GM19023 (cell line): ENCODE measurements around the gene POLR2E.
A peak's percentile ranks its signal among the peaks of the same experiment; 100 is the strongest.

ENCODE experiments used
- ATAC-seq: cut with Tn5 transposase; IDR thresholded peaks from one replicate; pipeline ENCODE4 v1.9.1; 2021; ENCODE audit warnings: mild to moderate bottlenecking, moderate library complexity; ENCODE audit not compliant: unreplicated experiment

POLR2E gene

DNA sequence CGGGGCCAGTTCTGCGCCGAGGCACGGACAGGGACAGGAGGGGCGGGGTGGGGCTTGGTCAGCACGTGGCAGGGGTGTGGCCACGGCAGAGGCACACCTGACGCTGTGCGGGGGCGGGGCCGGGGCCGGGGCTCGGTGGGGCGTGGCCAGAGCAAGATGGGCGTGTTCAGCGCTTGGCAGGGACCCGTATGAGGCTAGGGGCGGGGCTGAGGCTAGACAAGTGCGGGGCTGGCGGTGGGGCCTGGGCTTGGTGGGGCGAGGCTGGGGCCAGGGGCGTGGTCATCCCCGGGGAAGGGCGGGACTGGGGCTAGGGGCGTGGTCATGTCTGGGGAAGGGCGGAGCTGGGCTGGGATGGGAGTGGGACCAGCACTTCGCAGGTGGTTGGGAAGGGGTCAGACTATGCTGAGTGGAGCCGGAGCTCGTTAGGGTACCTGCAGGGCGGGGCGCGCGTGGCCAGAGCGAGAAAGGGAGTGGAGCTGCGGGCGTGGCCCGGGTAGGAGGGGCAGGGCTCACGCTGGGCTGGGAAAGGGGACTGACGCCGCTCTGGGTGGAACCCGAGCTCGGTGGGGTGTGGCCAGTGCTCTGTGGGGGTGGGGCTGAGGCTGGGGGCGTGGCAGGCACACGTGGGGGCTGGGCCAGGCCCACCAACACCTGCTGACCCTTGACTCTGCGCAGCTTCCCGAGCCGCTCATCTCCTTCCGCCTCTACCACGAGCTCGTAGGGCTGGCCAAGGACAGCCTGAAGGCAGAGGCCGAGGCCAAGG is 12.8 kb downstream of the POLR2E start:
- no peak for ATAC-seq

DNA sequence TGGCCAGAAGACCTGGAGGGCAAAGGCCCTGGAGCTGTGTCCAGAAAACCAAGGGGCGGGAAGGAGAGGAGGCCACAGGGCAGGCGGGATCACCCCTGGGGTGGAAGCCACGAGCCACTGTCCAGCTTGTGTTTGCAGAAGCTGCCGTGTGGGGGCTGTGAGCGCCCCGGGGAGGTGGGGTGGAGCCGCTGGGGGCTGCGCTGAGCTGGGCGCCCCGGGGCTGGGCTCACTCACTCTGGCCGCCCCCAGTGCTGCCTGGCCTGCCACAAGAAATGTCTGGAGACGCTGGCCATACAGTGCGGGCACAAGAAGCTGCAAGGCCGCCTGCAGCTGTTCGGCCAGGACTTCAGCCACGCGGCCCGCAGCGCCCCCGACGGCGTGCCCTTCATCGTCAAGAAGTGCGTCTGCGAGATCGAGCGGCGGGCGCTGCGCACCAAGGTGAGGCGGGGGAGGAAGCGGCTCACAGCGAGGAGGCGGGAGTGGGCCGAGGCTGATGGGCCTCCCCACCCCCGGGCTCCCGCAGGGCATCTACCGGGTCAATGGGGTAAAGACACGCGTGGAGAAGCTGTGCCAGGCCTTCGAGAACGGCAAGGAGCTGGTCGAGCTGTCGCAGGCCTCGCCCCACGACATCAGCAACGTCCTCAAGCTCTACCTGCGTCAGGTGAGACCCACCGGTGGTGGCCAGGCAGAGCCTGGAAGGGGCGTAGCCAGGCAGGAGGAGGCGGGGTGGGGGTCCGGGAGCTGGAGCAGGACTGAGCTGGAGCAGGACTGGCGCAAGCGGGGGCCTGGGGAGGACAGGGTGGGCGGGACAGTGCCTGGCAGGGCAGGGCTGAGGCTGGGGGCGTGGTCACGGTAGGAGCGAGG is 13.6 kb downstream of the POLR2E start:
- no peak for ATAC-seq

DNA sequence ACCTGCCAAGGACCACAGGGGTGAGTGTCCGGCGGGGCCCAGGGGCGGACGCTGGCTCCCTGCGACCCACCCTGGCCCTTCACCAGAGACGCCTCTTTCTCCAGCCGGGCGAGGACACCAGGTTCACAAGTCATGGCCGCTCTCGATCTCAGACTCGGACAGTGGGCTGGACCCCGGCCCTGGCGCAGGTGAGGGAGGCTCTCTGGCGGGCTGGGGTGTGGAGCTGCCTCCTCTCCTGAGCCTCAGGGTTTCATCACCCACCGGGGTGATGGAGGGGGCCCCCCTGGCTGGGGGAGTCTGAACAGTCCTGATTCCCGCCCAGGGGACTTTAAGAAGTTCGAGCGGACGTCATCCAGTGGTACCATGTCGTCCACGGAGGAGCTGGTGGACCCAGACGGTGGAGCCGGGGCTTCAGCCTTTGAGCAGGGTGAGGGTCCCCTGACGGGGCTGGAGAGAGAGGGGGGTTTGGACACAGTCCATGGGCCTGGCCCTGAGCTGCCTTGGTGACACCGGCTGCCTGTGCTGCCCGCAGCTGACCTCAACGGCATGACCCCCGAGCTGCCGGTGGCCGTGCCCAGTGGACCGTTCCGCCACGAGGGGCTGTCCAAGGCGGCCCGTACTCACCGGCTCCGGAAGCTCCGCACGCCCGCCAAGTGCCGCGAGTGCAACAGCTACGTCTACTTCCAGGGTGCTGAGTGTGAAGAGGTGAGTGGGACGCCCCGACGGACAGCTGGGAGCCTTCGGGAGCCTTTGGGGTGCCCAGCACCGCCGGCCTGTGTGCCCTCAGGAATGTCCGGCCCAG is 14.6 kb downstream of the POLR2E start:
- ATAC-seq: no peak

DNA sequence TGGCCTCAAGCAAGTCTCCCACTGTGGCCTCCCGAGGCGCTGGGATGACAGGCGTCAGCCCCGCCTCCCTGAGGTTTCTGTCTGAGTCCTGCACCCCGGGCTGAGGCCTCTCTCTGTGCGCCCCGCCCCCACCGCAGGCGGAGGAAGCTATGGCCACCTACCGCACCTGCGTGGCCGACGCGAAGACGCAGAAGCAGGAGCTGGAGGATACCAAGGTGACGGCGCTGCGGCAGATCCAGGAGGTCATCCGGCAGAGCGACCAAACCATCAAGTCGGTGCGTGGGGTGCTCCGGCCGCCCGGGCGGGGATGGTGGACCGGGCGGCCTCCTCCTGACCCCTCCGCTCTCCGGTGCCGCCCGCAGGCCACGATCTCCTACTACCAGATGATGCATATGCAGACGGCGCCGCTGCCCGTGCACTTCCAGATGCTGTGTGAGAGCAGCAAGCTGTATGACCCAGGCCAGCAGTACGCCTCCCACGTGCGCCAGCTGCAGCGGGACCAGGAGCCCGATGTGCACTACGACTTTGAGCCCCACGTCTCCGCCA is 15.5 kb downstream of the POLR2E start:
- no peak for ATAC-seq

DNA sequence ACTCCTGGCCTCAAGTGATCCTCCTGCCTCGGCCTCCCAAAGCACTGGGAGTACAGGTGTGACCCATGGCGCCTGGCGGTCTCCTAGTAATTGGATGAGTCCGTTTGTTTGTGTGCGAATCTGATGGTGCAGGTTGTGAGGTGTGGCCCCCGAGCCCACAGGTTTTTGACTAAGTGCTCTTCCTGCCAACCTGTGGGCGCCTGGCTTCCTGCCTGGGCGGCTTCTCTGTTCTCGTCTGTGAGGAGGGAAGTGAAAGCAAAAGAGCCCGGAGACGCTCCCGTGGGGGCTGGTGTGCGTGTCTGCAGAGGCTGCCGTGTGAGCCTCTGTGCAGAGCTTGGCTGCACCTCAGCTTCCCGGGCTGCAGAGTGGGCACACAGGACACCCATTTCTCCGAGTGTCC is 18.2 kb downstream of the POLR2E start:
- peak; percentile 55 for ATAC-seq

DNA sequence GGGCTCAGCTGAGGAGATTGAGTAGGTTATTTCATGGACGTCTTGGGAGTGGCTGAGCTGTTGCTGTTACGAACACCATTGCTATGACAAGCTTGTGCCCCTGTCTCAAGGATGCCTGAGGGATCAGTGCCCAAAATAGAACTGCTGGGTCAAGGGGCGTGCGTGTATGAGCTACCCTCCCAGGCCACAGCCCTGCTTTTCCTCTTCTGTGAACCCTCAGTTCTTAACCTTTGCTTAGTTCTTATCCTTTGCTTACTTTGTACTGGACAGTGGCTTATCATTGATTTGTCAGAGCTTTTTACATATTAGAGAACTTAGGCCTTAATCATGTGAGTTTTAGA is 19.2 kb downstream of the POLR2E start:
- no peak for ATAC-seq

DNA sequence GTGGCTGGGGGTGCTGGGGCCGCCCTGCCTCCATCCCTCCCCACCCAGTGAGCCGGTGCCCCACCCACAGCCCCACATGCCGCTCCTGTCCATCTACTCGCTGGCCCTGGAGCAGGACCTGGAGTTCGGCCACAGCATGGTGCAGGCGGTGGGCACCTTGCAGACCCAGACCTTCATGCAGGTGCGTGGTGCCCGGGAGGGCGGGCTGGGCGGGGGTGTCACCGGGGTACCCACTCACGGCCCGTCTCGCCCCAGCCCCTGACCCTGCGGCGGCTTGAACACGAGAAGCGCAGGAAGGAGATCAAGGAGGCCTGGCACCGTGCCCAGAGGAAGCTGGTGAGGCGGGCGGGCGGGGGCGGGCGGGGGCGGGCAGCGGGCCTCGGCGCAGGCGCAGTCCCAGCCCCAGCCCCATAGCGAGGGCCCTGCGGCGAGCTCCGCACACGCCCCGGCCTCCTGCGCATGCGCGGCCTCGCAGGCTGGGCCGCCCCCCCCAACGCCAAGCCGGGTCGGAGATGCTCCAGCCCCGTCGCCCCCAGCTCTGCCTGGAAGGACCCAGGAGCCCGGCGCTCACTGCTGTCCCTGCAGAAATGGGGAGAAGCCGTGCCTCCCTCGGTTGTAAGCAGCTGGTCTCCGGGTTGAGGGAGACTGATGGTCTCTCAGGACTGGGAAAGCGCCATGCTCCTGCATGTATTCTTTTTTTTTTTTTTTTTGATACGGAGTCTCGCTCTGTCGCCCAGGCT is 20.5 kb downstream of the POLR2E start:
- ATAC-seq: peak; percentile 48

DNA sequence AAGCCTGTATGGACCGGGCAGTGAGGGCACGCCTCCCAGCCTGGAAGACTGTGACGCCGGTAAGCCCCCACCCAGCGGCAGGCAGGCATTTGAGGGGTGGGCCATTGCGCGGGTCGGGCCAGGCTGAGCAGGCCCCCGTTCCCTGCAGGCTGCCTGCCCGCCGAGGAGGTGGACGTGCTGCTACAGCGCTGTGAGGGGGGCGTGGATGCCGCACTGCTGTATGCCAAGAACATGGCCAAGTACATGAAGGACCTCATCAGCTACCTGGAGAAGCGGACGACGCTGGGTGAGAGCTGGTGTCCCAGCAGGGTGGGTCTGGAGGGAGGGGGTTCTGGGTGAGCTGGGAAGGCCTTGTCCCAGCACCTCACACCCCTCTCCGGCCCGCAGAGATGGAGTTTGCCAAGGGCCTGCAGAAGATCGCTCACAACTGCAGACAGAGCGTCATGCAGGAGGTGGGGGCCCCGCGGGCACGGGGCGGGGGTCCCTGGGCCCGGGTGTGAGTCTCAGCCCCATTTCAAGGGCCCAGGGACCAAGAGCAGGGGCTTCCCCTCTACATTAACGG is 21.1 kb downstream of the POLR2E start:
- no peak for ATAC-seq

DNA sequence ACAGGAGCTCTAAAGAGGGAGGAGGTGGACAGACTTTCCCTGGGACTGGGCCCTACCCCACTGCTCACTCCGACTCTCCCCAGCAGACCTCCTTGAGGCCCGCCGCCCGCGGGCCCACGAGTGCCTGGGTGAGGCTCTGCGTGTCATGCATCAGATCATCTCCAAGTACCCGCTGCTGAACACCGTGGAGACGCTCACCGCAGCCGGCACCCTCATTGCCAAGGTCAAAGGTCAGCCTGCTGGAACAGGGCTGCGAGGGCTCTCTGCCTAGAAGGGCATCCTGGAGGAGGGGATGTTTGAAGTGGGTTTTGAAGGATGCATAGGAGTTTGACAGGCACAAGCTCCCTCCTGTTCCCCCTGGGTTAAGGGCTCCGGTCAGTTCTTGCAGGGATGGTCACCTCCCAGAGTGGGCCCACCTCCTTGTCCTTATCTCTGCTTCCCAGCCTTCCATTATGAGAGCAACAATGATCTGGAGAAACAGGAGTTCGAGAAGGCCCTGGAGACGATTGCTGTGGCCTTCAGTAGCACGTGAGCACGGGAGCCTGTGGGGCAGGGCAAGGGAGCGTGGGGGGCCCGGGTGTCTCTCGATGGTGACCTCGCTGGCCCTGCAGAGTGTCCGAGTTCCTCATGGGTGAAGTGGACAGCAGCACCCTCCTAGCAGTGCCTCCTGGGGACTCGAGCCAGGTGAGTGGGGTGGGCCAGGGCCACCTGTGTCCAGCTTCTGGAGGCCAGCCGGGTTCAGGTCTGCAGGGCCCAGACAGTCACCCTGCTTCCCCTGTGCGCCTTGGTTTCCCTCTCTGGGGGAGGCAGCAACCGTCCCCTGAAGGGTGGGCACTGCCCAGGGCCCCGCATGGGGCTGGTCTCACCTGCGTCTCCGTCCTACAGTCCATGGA is 21.9 kb downstream of the POLR2E start:
- no peak for ATAC-seq

DNA sequence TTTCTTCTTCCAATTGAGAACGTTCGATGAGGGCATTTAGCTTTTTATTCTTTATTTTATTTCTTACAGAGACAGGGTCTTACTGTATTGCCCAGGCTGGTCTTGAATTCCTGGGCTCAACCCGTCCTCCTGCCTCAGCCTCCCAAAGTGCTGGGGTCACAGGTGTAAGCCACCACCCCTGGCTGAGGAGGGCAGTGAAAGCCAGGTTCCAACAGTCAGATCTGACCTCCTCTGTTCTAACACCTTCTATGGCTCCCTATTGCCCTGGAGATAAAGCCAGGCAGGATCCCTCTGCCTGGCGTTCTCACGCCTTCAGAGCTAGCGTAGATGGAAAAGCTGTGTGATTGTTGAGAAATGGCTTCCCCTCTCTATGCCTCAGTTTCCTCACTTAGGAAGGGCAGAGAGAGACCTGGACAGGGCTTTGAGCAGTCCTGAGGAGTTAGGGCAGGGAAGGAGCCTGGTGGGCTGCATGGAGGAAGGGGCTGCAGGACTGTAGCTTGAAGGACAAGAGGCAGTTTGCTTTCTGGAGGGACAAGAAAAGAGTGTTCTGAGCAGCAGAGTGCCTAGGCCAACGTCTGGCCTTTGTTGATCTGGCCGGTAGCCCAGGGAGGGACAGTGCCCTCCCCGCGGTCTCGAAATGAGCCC is 22.7 kb downstream of the POLR2E start:
- no peak for ATAC-seq

DNA sequence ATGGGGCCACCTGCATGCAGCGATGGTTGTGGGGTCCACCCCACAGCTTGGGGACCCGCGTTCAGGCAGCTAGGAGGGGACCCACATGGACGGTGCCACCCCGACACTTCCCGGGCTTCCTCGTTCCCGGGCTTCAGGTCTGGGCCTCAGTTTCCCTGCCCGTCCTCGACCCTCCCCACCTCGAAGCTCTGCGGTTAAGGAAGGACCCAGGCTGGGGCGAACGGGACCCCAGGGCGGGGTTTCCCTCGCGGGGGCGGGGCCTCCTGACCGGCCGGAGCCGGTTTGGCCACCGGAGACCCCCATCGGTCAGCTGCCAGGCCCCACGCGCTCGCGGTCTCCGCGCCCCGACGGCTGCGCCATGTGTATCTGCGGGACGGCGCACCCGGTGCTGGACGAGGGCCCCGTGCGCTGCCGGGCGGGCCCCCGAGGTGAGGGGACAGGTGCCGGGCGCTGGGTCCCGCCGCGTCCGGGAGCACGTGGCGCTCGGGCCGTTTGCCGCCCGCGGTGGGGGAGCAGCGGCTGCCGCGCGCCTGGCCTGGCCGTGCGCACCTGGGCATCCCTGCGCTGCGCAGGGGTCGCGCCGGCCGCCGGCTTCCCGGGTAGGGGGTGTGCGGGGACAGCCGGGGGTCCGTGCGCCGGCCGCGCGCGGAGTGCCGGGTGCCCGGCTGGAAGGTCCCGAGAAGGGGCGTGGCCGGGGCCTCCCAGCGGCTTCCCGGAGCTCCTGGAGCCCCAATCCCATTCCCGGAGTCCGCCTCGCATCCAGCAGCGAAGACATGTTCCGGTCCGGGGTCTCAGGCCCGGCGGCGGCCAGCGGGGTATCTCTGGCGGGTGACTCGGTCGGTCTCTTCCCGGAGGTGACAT is 24.0 kb downstream of the POLR2E start:
- ATAC-seq: no peak

DNA sequence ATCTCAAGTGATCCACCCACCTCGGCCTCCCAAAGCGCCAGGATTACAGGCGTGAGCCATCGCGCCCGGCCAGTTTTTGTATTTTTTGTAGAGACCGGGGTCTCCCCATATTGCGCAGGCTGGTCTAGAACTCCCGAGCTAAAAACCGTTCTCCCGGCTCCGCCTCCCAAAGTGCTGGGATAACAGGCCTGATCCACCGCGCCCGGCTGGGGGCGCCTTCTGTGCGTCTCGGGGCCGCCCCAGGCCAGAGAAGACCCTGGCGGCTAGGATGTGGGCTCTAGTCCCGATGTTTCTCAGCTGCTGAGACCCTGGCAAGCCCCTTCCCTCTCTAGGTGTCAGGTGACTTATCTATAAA is 24.6 kb downstream of the POLR2E start:
- ATAC-seq: no peak

DNA sequence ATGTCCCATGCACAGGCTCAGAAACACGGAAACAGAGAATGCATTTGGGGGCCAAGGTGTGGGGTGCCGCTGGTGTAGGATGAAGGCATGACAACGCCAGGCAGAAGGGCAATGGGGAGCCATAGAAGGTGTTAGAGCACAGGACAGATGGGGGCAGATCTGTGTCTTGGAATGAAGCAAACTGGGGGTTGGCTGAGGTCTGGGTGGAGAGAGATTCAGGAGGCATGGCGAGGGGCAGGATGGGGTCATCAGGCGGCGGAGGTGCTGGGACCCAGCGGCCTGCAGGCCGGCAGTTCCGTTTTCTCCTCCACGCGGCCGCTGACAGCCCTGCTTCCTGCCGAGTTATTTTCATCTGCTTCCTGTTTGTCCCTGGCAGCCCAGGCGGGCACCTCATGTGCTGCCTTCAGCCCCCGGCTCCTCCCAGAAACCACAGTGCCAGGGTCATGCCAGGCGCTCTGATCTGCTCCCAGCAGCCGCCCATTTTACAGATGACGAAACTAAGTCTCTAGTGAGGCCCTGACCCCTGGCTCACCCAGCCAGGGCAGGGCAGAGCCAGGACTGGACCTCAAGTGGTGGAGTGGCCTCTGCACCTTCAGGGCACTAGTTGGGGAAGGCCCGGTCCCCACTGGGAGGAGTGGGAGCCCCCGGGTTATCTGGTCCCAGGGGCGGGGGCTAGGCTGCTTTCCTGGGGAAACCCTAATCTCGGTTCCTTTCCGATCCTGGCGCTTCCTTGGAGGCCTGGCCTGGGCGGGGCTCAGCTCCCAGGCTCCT is 26.0 kb downstream of the POLR2E start:
- no peak for ATAC-seq

DNA sequence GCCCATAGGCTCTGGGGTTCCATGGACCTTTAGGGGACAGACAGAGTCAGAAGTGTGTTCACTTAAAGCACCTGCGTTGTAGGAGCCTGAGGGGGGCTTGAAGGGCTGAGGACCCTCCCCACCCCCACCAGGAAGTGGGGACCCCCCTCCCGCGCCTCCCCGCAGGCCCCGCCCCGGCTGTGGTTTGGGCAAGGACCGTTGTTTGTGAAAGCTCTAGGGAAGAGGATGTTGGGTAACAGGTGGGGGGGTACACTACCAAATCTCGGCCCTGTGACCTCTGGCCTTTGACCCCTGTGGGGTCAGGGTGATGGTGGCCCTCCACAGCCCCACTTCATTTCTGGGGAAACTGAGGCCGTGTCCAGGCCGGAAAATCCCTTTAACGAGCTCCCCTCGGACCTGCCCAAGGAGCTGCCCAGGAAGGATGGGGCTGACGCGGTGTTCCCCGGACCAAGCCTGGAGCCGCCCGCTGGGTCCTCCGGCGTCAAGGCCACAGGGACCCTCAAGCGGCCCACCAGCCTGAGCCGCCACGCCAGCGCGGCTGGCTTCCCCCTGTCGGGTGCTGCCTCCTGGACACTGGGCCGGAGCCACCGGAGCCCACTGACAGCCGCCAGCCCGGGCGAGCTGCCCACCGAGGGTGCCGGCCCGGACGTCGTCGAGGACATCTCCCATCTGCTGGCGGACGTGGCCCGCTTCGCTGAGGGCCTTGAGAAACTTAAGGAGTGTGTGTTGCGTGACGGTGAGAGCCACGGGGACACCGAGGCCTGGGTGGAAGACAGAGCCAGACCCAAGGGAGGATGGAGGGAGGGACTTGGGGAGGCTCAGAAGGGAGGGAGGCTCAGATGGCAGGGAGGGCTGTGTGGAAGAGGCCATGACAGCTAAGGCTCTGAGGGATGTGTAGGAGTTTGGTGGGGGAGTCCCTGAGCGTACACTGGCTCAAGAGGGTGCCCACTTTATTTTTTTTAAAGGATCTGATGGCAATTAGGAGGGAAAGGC is 26.9 kb downstream of the POLR2E start:
- ATAC-seq: no peak

DNA sequence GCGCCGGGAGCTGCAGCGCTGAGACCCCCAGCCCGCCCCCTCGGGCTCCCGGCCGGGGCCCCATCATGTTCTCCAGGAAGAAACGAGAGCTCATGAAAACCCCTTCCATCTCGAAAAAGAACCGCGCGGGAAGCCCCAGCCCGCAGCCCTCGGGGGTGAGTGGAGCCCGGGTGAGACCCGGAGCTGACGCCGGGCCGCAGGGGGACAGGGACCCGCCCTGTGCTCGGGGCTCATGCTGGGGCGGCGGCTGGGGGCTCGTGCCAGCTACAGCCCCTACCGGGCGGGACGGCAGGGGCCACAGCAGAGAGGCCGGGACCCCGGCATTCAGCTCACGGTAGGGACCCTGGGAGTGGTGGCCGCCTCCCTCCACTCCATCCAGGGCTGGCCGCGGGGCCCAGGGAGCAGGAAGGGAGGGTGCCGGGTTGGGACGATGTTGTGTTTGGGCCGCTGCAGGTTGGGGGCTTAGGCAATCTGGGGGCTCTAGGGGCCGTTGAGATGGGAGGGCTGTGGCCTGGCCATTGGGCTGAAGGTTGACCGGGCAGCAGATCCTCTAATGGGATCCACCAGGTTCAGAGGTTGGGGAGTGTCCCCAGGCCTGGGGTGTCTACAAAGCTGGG is 27.7 kb downstream of the POLR2E start:
- ATAC-seq: no peak
